COR-L47 (cell line): ENCODE measurements around the gene RPIA.
"Not testable (repeated sequence)": the region's sequence is repeated elsewhere in the genome, so short reads cannot be mapped to it uniquely, and the experiment has no call there.

Experiments used
- DNase-seq: peaks from one replicate; lab custom pipeline; 2025; lab: John Stamatoyannopoulos, UW

The RPIA gene

GRCh38 chr2:88735853-88736252, 44.4 kb downstream of the RPIA start:
- no peak for DNase-seq

- no peak for DNase-seq
These were observed 45.0 kb downstream of the RPIA start for GRCh38 chr2:88736437-88736836.

- DNase-seq: no peak
These were observed 45.9 kb downstream of the RPIA start for GRCh38 chr2:88737385-88737784.

- no peak for DNase-seq
These were observed 46.8 kb downstream of the RPIA start for GRCh38 chr2:88738271-88738670.

GRCh38 chr2:88739985-88740600, 48.6 kb downstream of the RPIA start:
- DNase-seq: peak; percentile 30

- no peak for DNase-seq
These were observed 55.5 kb downstream of the RPIA start for GRCh38 chr2:88746929-88747490.

- no peak for DNase-seq
These were observed 56.5 kb downstream of the RPIA start for GRCh38 chr2:88747990-88748389.

- no peak for DNase-seq
These were observed 60.3 kb downstream of the RPIA start for GRCh38 chr2:88751768-88752167.

- DNase-seq: no peak
These were observed 62.5 kb downstream of the RPIA start for GRCh38 chr2:88753833-88754584.

- no peak for DNase-seq
These were observed 63.3 kb downstream of the RPIA start for GRCh38 chr2:88754585-88755320.

- no peak for DNase-seq
These were observed 64.4 kb downstream of the RPIA start for GRCh38 chr2:88755836-88756235.

- no peak for DNase-seq
These were observed 65.6 kb downstream of the RPIA start for GRCh38 chr2:88757025-88757424.

GRCh38 chr2:88758702-88759101, 67.2 kb downstream of the RPIA start:
- not testable (repeated sequence) for DNase-seq

- DNase-seq: no peak
These were observed 69.5 kb downstream of the RPIA start for GRCh38 chr2:88760819-88761598.

GRCh38 chr2:88764141-88764849, 72.8 kb downstream of the RPIA start:
- DNase-seq: no peak

- no peak for DNase-seq
These were observed 73.3 kb downstream of the RPIA start for GRCh38 chr2:88764850-88765153.

GRCh38 chr2:88765154-88765888, 73.8 kb downstream of the RPIA start:
- peak; percentile 22 for DNase-seq

GRCh38 chr2:88765889-88766481, 74.5 kb downstream of the RPIA start:
- not testable (repeated sequence) for DNase-seq

- DNase-seq: no peak
These were observed 78.5 kb downstream of the RPIA start for GRCh38 chr2:88770016-88770415.
